Activated T-cell treated with anti-CD3 and anti-CD28 coated beads, Interleukin-2, amount 50 U/mL, for 72 hours (primary cell): ENCODE results near the gene POU2F1. TPM values are rescaled to one million over a fixed set of nuclear protein-coding genes. Genes with fewer than 3 reads are reported as not detected.

ENCODE experiments used
- ATAC-seq, 2 donors: fragments of 150-1000 bp; cut with Tn5 transposase; replicated peaks in 1 of 2; 2 replicates each; pipeline ENCODE4 v1.10.0; 2021; ENCODE audit warnings: moderate library complexity in 2 of 2, mild to moderate bottlenecking in 1 of 2
- DNase-seq, 2 donors: peaks; one replicate each; pipeline ENCODE4 v3.0.0; 2021 to 2022; ENCODE audit warnings: mixed read lengths in 1 of 2
- H3K27ac Mint-ChIP-seq: one replicate; pipeline ENCODE4 v1.8.0; 2022; ENCODE audit warnings: mild to moderate bottlenecking, moderate library complexity, mixed read lengths
- H3K27me3 Mint-ChIP-seq: one replicate; pipeline ENCODE4 v1.8.0; 2022; ENCODE audit warnings: low read depth, mixed read lengths
- H3K36me3 Mint-ChIP-seq, 2 donors: one replicate each; pipeline ENCODE4 v1.8.0; 2022; ENCODE audit warnings: mixed read lengths in 2 of 2, mild to moderate bottlenecking in 1 of 2; ENCODE audit not compliant: insufficient read depth in 2 of 2
- H3K4me1 Mint-ChIP-seq: one replicate; pipeline ENCODE4 v1.8.0; 2022; ENCODE audit warnings: low read depth, mixed read lengths
- H3K4me3 Mint-ChIP-seq, 2 donors: one replicate each; pipeline ENCODE4 v1.8.0; 2022; ENCODE audit warnings: mild to moderate bottlenecking in 2 of 2, mixed read lengths in 2 of 2, moderate library complexity in 2 of 2
- H3K9me3 Mint-ChIP-seq, 2 donors: one replicate each; pipeline ENCODE4 v1.8.0; 2022; ENCODE audit warnings: mixed read lengths in 2 of 2
- total RNA-seq, 2 donors: library from RNA; stranded (reverse); gene quantifications; one replicate each; pipeline ENCODE4 v1.2.3, GENCODE V29; 2022

The POU2F1 gene
- total RNA-seq, 2 donors from 2014 or later, result 29.4 to 39.6 TPM

- ATAC-seq (no peak), DNase-seq (no peak)
- H3K9me3 Mint-ChIP-seq, result no peaks in the 10 kb centered on the region
- H3K4me3 Mint-ChIP-seq, result peak overlapping the region in 1 of 2 donors; percentile 25
- no peaks in the 10 kb centered on the region for H3K36me3 Mint-ChIP-seq
- no peaks in the 10 kb centered on the region for H3K27me3 Mint-ChIP-seq
- peaks cover 81% of the 10 kb centered on the region for H3K4me1 Mint-ChIP-seq
- H3K27ac Mint-ChIP-seq, result peak overlapping the region; percentile 93
These were observed 242.4 kb downstream of the POU2F1 start for GRCh38 chr1:167463080-167463479.

GRCh38 chr1:167463875-167464575 lies 243.3 kb downstream of the POU2F1 start:
- Mint-ChIP-seq H3K4me1 (peaks cover 81% of the 10 kb centered on the region), H3K4me3 (peak overlapping the region in 1 of 2 donors; percentile 64), H3K36me3 (peaks cover 0 to 2% of the 10 kb centered on the region in 2 donors), H3K27ac (peak overlapping the region; percentile 93), H3K27me3 (no peaks in the 10 kb centered on the region), H3K9me3 (no peaks in the 10 kb centered on the region)
- no peak for ATAC-seq
- DNase-seq, result no peak

- H3K27ac Mint-ChIP-seq, result peak overlapping the region; percentile 93
- H3K36me3 Mint-ChIP-seq, result peaks cover 0 to 2% of the 10 kb centered on the region in 2 donors
- DNase-seq, result no peak
- H3K4me3 Mint-ChIP-seq, result peak overlapping the region; percentile 45 to 64
- no peaks in the 10 kb centered on the region for H3K27me3 Mint-ChIP-seq
- no peaks in the 10 kb centered on the region for H3K9me3 Mint-ChIP-seq
- ATAC-seq, result no peak
- H3K4me1 Mint-ChIP-seq, result peaks cover 81% of the 10 kb centered on the region
These were observed 244.3 kb downstream of the POU2F1 start for GRCh38 chr1:167465018-167465417.

GRCh38 chr1:167465743-167466142 lies 245.1 kb downstream of the POU2F1 start:
- no peaks in the 10 kb centered on the region for H3K27me3 Mint-ChIP-seq
- H3K27ac Mint-ChIP-seq, result peak overlapping the region; percentile 93
- peaks cover 0 to 2% of the 10 kb centered on the region in 2 donors for H3K36me3 Mint-ChIP-seq
- H3K4me1 Mint-ChIP-seq, result peaks cover 74% of the 10 kb centered on the region
- ATAC-seq (no peak), DNase-seq (no peak)
- H3K4me3 Mint-ChIP-seq, result peak overlapping the region; percentile 45 to 48
- H3K9me3 Mint-ChIP-seq, result no peaks in the 10 kb centered on the region

GRCh38 chr1:167467126-167467710 lies 246.5 kb downstream of the POU2F1 start:
- no peaks in the 10 kb centered on the region for H3K27me3 Mint-ChIP-seq
- H3K9me3 Mint-ChIP-seq, result no peaks in the 10 kb centered on the region
- peaks cover 0 to 2% of the 10 kb centered on the region in 2 donors for H3K36me3 Mint-ChIP-seq
- no peak for DNase-seq
- peak overlapping the region in 1 of 2 donors; percentile 39 for H3K4me3 Mint-ChIP-seq
- H3K4me1 Mint-ChIP-seq, result peaks cover 70% of the 10 kb centered on the region
- ATAC-seq, result peak; percentile 65 to 71
- peak overlapping the region; percentile 15 for H3K27ac Mint-ChIP-seq

GRCh38 chr1:167467752-167468151 lies 247.1 kb downstream of the POU2F1 start:
- Mint-ChIP-seq H3K9me3 (no peaks in the 10 kb centered on the region), H3K27ac (peak overlapping the region; percentile 78), H3K36me3 (peaks cover 0 to 2% of the 10 kb centered on the region in 2 donors), H3K4me1 (peaks cover 71% of the 10 kb centered on the region), H3K27me3 (no peaks in the 10 kb centered on the region), H3K4me3 (peak overlapping the region in 1 of 2 donors; percentile 42)
- ATAC-seq (no peak), DNase-seq (no peak)

GRCh38 chr1:167469280-167469965 lies 248.7 kb downstream of the POU2F1 start:
- H3K4me3 Mint-ChIP-seq, result peak overlapping the region in 1 of 2 donors; percentile 39
- ATAC-seq (no peak), DNase-seq (no peak)
- H3K27me3 Mint-ChIP-seq, result no peaks in the 10 kb centered on the region
- peak overlapping the region; percentile 78 for H3K27ac Mint-ChIP-seq
- peaks cover 81% of the 10 kb centered on the region for H3K4me1 Mint-ChIP-seq
- no peaks in the 10 kb centered on the region for H3K9me3 Mint-ChIP-seq
- H3K36me3 Mint-ChIP-seq, result peaks cover 0 to 5% of the 10 kb centered on the region in 2 donors

- Mint-ChIP-seq H3K4me1 (peaks cover 84% of the 10 kb centered on the region), H3K36me3 (peaks cover 3 to 11% of the 10 kb centered on the region in 2 donors)
These were observed 250.9 kb downstream of the POU2F1 start for GRCh38 chr1:167471568-167471967.

GRCh38 chr1:167472752-167473521 lies 252.3 kb downstream of the POU2F1 start:
- DNase-seq, result peak; percentile 50 to 71
- Mint-ChIP-seq H3K9me3 (no peaks in the 10 kb centered on the region), H3K27me3 (no peaks in the 10 kb centered on the region), H3K4me1 (peaks cover 87% of the 10 kb centered on the region), H3K4me3 (peak overlapping the region; percentile 86 to 90), H3K27ac (peak overlapping the region; percentile 71), H3K36me3 (peaks cover 3 to 23% of the 10 kb centered on the region in 2 donors)
- peak; percentile 56 to 61 for ATAC-seq

More at GRCh38 chr1:167471568-167471967, 250.9 kb downstream of the POU2F1 start:
- DNase-seq (no peak), ATAC-seq (no peak)
- Mint-ChIP-seq H3K27me3 (no peaks in the 10 kb centered on the region), H3K9me3 (no peaks in the 10 kb centered on the region), H3K27ac (peak overlapping the region; percentile 97), H3K4me3 (peak overlapping the region; percentile 45 to 54)

- Mint-ChIP-seq H3K27ac (peak overlapping the region; percentile 72), H3K27me3 (no peaks in the 10 kb centered on the region), H3K4me3 (peak overlapping the region; percentile 86 to 90), H3K4me1 (peaks cover 87% of the 10 kb centered on the region), H3K9me3 (no peaks in the 10 kb centered on the region), H3K36me3 (peaks cover 6 to 25% of the 10 kb centered on the region in 2 donors)
- no peak for DNase-seq
- peak; percentile 64 to 71 for ATAC-seq
These were observed 253.1 kb downstream of the POU2F1 start for GRCh38 chr1:167473761-167474160.

GRCh38 chr1:167474191-167474641 lies 253.5 kb downstream of the POU2F1 start:
- peak overlapping the region; percentile 93 for H3K27ac Mint-ChIP-seq

GRCh38 chr1:167476061-167476460 lies 255.4 kb downstream of the POU2F1 start:
- H3K4me1 Mint-ChIP-seq, result peaks cover 98% of the 10 kb centered on the region
- no peak for DNase-seq
- H3K4me3 Mint-ChIP-seq, result no peak overlapping the region
- no peak for ATAC-seq
- no peaks in the 10 kb centered on the region for H3K27me3 Mint-ChIP-seq
- peaks cover 9 to 32% of the 10 kb centered on the region in 2 donors for H3K36me3 Mint-ChIP-seq
- H3K27ac Mint-ChIP-seq, result no peak overlapping the region
- no peaks in the 10 kb centered on the region for H3K9me3 Mint-ChIP-seq

More at GRCh38 chr1:167474191-167474641, 253.5 kb downstream of the POU2F1 start:
- peak; percentile 75 to 89 for ATAC-seq
- no peaks in the 10 kb centered on the region for H3K9me3 Mint-ChIP-seq
- H3K27me3 Mint-ChIP-seq, result no peaks in the 10 kb centered on the region
- H3K36me3 Mint-ChIP-seq, result peaks cover 6 to 25% of the 10 kb centered on the region in 2 donors
- peaks cover 87% of the 10 kb centered on the region for H3K4me1 Mint-ChIP-seq
- H3K4me3 Mint-ChIP-seq, result peak overlapping the region; percentile 86 to 90
- peak; percentile 37 to 61 for DNase-seq
